GM18517 (cell line): ENCODE results near the gene THEM5.
"Not testable (repeated sequence)": the region's sequence is repeated elsewhere in the genome, so short reads cannot be mapped to it uniquely, and the experiment has no call there.

Experiments used
- ATAC-seq: cut with Tn5 transposase; IDR thresholded peaks from one replicate; pipeline ENCODE4 v1.9.1; 2021; ENCODE audit warnings: mild to moderate bottlenecking, moderate library complexity; ENCODE audit not compliant: unreplicated experiment

THEM5 gene

DNA sequence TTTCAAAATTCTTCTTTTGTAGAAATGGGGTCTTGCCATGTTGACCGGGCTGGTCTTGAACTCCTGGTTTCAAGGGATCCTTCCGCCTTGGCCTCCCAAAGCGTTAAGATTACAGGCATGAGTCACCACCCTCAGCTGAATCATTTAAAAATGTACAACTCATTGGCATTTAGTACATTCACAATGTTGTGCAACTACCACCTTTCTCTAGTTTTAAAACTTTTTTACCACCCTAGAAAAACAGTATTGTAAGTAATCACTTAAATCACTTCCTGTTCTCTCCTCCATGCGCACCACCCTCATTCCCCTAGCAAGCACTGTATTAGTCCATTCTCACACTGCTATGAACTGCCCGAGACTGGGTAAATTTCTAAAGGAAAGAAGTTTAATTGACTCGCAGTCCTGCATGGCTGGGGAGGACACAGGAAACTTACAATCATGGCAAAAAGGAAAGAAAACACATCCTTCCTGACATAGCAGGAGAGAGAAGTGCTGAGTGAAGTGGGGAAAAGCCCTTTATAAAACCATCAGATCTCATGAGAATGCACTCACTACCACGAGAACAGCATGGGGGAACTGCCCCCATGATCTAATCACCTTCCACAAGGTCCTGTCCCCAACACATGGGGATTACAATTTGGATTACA lies 14.4 kb upstream of the THEM5 start:
- no peak for ATAC-seq

GRCh38 chr1:151867321-151867720 lies 13.8 kb upstream of the THEM5 start:
- ATAC-seq = no peak

DNA sequence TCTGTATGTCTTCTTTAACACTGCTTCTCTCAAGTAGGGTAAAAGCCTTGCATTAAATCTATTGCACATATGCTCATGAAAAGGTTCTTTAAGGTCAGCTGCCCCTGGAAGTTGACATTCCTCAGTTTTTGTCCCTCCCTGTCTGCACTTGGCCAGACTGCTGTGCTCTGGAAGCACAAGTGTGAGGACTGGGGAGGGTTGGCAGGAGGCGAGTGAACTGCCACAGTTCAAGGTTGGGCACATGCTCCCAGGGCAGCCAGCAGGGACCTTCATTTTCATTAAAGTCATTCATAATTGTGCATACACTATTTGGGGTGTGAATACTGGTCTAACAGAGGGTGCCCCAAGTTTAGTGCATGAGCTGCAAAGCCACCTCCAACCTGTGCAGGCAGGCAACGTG lies 10.9 kb upstream of the THEM5 start:
- no peak for ATAC-seq

GRCh38 chr1:151862604-151863003 lies 9.1 kb upstream of the THEM5 start:
- no peak for ATAC-seq

GRCh38 chr1:151860504-151861187 lies 7.1 kb upstream of the THEM5 start:
- ATAC-seq = no peak

- ATAC-seq = no peak
These were observed 6.4 kb upstream of the THEM5 start for GRCh38 chr1:151859891-151860293.

DNA sequence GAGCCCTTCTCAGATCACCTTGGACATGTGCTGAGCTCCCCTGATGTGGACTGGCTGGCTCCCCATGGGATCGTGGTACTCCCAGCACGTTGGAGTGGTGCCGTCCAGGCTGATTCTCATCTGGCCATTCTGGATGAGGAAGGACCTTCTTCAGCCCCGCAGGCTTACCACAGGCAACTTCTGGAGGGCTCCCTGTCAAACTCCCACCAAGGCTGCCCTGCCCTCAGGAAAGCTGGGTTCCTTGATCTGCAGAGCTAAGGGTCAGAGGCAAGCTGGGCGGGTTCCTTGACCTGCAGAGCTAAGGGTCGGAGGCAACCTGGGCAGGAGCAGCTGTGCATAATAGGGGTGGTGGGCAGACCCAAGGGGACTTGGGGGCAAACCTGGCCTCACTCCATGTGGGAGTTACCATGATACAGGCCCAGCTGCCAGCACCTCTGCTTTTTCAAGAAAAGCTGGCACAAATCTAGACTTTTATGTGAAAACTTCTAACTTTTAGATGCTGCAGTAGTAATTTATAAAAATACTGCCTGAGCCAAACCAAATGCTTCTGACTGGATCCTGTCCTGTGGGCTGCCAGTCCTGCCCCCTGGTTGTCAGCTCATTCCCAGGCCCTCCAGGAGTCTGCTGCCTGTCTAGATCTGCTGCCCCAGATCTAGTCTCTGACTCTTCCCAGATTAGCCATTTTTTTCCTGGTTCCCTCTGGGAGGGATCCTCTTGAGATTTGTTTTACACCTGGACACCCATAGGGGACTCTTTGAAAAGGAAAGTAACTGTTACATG lies 5.6 kb upstream of the THEM5 start:
- ATAC-seq = no peak

- ATAC-seq = no peak
These were observed 4.7 kb upstream of the THEM5 start for GRCh38 chr1:151858030-151858746.

- ATAC-seq = no peak
These were observed 2.4 kb upstream of the THEM5 start for GRCh38 chr1:151855933-151856332.

GRCh38 chr1:151855516-151855915 lies 2.0 kb upstream of the THEM5 start:
- not testable (repeated sequence) for ATAC-seq

DNA sequence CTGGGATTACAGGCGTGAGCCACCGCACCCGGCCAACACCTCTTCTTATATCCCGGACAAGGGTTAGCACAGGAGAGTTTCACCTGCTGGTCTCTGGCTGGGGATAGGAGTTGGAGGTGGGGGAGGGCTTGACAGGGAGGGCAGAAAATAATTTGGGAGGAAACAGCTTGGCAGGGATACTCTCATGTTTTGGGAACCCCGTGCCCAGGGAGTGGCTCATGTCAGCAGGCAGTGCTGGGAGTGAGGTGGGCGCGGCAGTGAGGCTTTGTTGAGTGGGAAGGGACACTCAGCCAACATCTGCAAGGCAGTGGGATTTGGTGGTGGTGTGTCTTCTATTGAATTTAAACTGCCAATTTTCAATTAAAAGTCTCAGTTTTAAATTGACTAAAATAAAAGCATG lies 1.1 kb upstream of the THEM5 start:
- no peak for ATAC-seq

- ATAC-seq = no peak
These were observed 779 bp downstream of the THEM5 start for GRCh38 chr1:151852733-151853132.

- ATAC-seq = no peak
These were observed 1.6 kb downstream of the THEM5 start for GRCh38 chr1:151851886-151852285.

- ATAC-seq = no peak
These were observed 3.6 kb downstream of the THEM5 start for GRCh38 chr1:151849871-151850270.

DNA sequence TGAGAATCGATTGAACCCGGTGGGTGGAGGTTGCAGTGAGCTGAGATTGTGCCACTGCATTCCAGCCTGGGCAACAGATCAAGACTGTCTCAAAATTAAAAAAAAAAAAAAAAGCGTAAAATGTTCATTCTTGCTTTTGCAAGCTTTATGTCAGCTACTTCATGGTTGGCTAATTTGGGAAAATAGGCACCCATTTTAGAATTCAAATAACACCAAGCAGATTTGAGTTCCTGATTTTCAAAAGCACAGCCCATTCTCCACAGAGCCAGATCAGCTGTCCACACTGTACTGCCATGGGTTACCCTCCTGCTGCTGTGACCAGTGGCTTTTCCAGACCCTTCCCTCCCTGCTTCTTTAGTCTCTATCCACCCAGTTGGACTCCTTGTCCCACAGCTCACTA lies 4.4 kb downstream of the THEM5 start:
- ATAC-seq = no peak

GRCh38 chr1:151847867-151848596 lies 5.5 kb downstream of the THEM5 start:
- no peak for ATAC-seq

DNA sequence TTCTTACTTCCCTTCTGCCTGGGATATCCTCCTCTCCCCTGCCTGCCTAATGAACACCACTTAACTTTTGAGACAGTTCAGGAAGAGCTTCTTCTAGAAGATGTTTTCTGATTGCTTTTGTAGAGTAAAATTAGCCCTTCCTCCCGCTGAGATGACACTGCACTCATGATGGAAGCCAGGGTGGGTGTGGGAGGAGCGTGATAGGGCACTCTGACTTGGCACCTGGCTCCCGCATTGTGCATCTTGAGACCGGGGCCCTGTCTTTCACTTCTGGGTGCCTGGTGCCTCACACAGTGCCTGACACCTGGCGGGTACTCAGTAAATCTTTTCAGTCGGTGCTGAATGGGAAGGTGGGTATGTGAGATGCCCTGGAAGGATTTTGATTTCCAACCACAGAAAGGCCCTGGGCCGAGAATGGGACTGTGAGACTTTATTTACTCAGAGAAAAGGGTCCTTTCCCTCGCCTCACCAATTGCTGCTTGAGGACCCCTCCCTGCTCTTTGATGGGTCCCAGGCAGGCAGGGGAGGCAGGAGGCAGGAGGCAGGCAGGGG lies 6.8 kb downstream of the THEM5 start:
- no peak for ATAC-seq

- no peak for ATAC-seq
These were observed 7.4 kb downstream of the THEM5 start for GRCh38 chr1:151846062-151846568.

DNA sequence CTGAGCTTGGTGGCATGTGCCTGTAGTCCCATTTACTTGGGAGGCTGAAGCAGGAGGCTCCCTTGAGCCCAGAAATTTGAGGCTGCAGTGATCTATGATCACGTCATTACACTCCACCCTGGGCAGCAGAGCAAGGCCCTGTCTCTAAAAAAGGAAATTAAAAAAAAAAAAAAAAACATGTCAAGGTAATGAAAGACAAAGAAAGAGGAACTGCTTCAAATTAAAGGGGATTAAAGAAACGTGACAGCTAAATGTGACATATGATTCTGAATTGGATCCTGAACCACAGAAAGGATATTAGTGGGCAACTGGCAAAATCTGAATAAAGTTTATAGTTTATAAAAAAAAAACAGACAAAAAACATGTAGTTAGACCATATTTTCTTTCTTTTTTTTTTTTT lies 10.1 kb downstream of the THEM5 start:
- no peak for ATAC-seq

GRCh38 chr1:151841141-151841540 lies 12.4 kb downstream of the THEM5 start:
- no peak for ATAC-seq
